Activated naive CD4-positive, alpha-beta T cell treated with Interleukin-2 at 50 U/mL for 16 hours (primary cell): Measurements from ENCODE around the gene SUN2.

Experiments used
- DNase-seq: peaks from one replicate; pipeline ENCODE4 v3.0.0-alpha.2; 2020

Gene SUN2

DNA sequence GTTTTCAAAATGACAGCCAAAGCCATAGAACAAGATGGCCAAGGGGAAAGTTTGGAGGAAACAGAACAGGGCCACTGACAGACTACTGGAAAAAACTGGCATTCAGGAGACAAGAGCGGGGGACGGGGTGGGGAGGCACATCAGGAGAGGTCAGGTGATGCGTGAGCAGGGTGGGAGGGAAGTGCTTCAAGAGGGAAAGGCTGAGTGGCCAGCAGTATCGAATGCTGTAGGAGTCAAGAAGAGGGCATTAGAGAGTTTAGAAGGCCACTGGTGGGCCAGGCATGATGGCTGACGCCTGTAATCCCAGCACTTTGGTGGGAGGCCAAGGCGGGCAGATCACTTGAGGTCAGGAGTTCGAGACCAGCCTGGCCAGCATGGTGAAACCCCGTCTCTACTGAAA is 41.9 kb downstream of the SUN2 start:
- DNase-seq = no peak

DNA sequence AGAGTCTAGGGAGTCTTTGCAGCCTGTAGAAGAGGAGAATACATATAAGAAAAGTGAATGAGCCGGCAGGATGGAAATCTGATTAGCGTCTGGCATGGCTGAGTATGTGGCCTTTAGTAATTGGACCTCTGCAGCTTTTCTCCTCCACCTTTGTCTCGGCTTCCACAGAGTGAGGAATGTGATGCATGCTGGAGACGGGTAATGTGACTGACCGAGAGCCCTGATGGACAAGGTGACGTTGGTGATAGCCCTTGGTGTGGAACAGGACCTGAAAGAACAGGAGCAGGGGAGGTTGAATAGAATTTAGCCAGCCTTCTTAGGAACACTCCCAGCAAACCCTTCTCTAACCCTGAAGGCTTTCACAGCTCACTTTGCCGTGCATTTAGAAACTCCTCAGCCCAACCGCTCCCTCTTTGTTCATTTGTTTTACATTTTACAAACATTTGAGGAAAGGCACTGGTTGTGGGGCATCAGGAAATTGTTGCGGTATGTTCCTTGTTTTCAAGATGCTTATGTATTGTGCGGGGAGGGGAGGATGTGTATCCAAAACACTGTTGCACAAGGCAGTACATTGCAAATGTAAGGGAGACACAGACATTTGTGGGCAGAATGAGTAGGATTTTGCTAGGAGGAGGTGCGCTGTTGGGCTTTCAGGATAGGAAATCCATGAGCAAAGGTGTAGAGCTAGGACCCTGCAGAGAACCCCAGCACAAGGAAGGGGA is 43.2 kb downstream of the SUN2 start:
- no peak for DNase-seq

DNA sequence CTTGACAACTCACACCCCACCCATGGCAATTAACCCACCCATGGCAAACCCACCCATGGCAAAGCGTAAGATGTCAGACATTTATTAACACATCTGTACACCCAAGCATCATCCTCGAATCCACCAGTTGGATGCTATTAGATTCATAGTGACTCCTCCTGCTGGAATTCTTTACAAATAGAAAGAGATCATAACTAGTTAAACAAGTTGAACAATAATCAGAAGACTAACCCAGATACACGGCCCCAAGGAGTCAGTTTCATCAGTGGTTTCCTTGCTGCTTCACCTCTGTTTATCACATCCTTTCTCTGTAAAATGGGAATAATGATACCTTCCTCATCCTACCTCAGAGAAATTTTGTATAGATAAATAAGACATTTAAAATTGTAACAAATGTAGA is 44.9 kb downstream of the SUN2 start:
- no peak for DNase-seq

DNA sequence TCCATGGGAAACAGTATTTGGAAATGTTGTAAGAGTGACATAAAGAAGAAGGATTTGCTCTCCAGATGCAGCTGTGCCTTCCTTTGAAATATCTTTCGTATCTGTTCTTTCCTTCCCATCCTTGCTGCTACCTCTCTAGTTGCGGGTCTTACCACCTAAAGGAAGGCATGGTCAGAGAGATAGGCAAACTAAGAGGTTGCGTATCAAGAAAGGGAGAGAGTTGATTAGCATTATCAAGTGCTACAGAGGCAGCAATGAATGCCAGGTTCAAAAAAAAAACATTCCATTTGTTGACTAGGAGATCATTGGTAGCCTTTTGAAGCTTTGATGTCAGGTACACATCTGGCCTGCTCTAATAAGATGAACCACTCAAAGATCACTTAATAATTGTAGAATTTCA is 45.4 kb downstream of the SUN2 start:
- no peak for DNase-seq

DNA sequence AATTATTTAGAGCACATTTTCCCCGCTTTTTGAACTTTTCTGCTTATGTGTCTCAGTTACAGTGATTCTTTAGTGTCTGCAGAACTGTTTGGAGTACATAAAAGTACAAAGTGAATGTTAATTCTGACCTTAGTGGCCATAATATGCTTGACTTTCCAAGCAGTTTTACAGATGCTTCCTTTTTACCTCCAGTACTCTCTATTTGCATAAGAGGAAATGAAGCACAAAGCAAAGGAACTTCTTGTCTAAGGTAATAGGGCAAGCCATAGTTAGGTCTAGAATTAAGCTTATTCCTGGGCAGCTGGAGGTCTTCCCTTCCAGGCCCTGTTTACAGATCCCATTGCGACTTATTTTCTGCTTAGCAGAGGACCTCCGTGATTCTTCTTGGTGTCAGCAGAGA is 46.5 kb downstream of the SUN2 start:
- DNase-seq = no peak

- no peak for DNase-seq
Measured at GRCh38 chr22:38707984-38708383, 47.8 kb downstream of the SUN2 start.

- no peak for DNase-seq
Measured at GRCh38 chr22:38707346-38707745, 48.5 kb downstream of the SUN2 start.

DNA sequence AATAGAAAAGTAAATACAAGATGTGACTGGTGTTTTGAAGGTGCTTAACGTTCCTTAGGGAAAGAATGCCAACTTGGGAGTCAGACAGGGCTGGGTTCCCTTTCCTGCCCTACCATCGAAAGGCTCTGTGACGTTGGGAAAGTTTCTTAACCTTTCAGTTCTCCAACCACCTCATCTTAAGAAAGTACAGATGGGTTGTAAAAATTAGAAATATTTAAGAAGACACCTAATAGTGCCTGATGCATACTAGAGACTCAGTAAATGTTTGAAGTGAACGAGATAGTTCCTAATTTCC is 49.0 kb downstream of the SUN2 start:
- DNase-seq = no peak

DNA sequence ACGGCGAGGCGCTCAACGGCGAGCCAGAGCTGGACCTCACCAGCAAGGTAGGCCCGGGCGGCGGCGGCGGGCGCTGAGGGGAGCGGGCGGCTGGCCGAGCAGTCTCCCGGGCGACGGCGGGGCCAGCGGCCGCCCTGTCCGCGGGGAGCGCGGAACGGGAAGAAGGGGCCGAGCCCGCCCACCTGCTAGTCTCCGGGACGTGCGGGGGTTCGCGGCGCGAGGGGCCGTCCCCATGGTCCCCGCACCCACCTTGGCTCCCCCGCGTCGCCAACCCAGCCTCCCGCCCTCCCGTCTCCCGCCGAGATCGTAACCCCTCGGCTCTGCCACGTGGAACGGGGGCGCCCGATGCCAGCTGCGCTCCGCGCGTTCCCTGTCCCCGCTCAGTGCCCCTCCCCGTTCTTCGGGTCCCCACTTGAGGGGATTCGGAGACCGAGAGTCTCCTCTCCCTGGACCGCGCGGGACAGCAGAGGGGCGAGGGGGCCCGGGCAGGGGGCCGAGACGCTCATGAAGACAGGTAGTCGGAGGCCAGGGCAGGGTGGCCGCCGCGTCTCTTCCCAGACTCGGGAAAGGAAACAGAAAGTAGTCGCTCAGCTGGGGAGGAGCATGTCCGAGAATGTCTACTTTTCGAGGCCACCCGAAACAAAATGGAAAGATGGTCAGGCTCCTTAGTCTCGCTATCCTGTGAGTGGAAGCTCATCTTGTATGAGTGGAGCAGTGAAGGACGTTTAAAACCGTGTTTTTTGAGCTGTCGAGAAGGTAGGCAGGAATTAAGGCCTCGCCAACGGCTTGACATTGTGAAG is 49.5 kb downstream of the SUN2 start:
- DNase-seq = peak; percentile 48

DNA sequence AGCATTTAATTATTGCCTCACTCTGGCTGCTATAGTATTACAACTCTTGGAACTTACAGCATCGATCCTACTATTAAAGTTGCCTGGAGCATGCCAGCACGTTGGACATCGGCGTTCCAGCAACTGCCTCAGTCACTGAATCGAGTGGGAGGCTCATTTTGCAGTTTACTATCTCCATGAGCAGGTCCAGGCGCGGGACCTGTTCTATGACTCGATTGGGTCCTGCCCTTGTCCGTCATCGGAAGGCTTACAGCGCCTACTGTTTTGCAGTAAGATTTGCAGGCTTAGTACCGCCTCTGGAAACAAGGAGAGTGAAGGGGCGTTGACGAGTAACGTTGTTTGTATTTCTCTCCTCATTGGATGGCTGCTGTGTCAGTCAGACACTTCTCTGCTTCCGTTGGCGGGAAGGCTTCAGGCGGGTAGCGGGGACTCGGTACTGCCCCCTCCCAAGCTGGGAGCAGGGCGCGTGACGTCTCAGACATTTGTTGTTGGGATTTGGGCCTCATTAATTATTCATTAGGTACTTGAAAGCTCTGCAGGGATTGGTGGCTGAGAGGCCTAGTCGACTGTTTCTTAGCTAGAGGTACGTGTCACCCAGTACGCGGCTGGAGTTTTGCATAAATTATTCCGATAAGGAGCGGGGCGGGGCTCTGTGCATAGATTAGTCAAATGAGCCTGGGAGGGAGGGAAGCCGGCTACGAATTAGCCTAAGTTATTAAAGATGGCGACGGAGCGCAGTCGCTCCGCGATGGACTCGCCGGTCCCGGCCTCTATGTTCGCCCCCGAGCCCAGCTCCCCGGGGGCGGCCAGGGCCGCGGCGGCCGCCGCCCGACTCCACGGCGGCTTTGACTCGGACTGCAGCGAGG is 50.3 kb downstream of the SUN2 start, which contains the start of gene GTPBP1:
Gene GTPBP1 (plus strand): TSS at position 710 of the 866 bp plus-strand sequence. CDS start 12 bp downstream, at position 722.
- peak; percentile 96 for DNase-seq

DNA sequence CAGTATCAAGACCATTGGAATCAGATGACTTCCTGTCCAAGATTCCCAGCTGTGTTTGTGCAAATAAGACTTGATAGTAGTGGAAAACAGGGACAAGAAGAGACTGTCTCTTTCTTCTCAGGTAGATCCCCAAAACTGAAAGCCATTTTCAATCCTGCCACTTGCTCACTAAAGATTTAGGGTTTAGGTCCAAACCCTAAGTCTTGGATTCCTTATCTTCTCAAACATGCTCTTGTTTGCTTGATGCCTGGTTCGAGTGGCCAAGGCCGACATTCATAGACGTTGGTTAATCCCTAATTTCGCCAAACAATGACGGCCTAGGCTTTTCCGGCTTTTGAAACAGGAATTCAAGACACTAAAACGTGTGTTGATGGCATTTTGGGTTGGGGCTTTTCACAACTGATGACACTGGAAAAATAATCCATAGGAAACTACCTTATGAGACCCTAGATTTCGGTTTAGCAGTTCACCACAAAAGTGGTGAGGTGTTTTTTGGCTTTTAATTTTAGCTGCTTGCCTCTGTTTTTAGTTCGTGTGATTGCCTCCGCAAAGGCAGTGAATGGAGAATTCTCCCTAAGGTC is 51.1 kb downstream of the SUN2 start:
- no peak for DNase-seq

DNA sequence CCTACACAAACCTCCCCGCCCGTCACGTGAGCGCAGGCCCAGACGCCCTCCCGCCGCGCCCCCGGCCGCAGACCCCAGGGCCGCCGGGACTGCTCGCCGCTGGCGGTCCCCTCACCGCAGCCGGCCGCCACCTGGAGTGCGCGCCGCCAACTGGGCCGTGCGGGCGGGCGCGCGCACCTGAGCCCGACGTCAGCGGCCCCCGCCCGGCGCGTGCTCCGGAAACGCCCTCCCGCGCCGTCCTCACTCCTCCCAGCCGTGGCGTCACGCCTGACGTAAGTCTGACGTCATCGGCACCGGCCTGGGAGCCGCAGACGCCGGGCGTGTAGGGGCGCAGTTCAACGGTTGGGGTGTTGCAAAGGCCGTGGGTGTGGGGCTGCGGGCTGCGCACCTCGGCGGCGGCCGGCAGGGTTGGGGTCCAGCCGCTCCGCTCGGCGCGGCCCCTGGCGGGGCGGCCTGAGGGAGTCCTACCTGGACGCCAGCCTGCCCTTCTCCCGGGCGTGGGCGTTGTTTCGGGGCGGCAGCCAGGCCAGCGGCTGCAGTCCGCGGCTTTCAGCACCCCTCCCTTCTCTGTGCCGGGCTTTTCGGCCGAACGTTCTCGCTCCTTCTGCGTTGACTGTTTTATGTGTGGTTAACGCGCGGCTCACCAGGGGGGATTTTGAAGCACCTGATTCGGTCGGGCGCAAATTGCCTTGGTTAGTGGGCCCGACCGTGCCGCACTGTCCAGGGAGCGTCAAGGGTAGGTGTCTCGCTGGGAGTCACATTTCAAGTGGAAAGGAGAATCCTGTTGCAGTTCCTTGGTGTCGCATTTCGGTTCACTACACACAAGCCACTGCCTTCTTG is 54.8 kb downstream of the SUN2 start, which contains the start of gene JOSD1:
Gene JOSD1 (minus strand): TSS at position 155 of the 840 bp plus-strand sequence. CDS start 956 bp downstream, outside the sequence.
- DNase-seq = peak; percentile 97

- DNase-seq = no peak
Measured at GRCh38 chr22:38700270-38700788, 55.5 kb downstream of the SUN2 start.

GRCh38 chr22:38699784-38700183 is 56.0 kb downstream of the SUN2 start:
- no peak for DNase-seq

- DNase-seq = no peak
Measured at GRCh38 chr22:38699143-38699542, 56.7 kb downstream of the SUN2 start.

GRCh38 chr22:38698407-38699094 is 57.2 kb downstream of the SUN2 start:
- no peak for DNase-seq

GRCh38 chr22:38697425-38698089 is 58.2 kb downstream of the SUN2 start:
- DNase-seq = no peak

- peak; percentile 37 for DNase-seq
Measured at GRCh38 chr22:38696606-38697424, 59.0 kb downstream of the SUN2 start.

GRCh38 chr22:38694940-38695339 is 60.9 kb downstream of the SUN2 start:
- no peak for DNase-seq

GRCh38 chr22:38694049-38694448 is 61.7 kb downstream of the SUN2 start:
- no peak for DNase-seq
